Measurements from ENCODE around the gene HOXB8. TPM values are rescaled to one million over a fixed set of nuclear protein-coding genes. Genes with fewer than 3 reads are reported as not detected.

Gene HOXB8
- total and polyA plus RNA-seq, 2 donors (not counting 3 experiments of a cell fraction or from before 2014, with no cell fraction given), result 1.7 to 2.4 TPM

DNA sequence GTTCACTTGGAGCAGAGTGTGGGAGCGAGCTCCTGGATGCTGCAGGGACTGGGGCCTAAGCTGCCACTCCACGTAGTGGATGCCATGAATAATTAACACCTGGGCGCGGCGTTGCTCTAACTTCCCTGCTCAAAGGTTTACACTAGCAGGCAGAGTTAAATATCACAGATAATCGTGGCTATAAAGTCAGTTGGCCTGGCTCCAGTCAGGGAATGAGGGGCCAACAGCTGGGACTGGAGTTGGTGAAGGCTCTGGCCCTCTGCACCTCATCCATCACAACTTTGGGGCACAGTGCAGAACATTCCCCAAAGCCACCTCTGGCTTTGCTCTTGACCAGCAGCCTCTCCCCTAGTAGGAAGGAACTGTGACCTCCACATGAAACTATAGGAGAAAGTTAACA is 47.9 kb downstream of the HOXB8 start:
- H3K4me3 ChIP-seq (replicated peaks in 1 of 3; ENCODE audit: insufficient read depth in 1 of 3, low read depth in 1 of 3, low read length in 3 of 3), result no peak overlapping the region
- peak overlapping the region; percentile 2 for H3K27ac ChIP-seq (ENCODE audit: insufficient read depth, low read depth, low read length)
- peaks cover 92% of the 10 kb centered on the region for H3K79me2 ChIP-seq (ENCODE audit: control insufficient read depth, insufficient read depth, low read length)
- ChIA-PET POLR2A (interaction anchor here (0.7 to 1.6 kb wide), 3 partner anchors 10 to 20 kb away, joined by 3 to 8 read pairs (median 4); no protein-coding TSS in a partner anchor), CTCF (interaction anchor here (1.2 to 6.1 kb wide), 7 partner anchors 11 to 351 kb away, joined by 4 to 28 read pairs (median 5); no protein-coding TSS in a partner anchor)
- dilution Hi-C loops (cut with MboI; ENCODE audit: extremely low pct_ligation_motif_present, low sequenced_read_pairs), result no loop called here
- H3K27me3 ChIP-seq (ENCODE audit: control insufficient read depth in 2 of 2, insufficient read depth in 2 of 2, low read length in 2 of 2), result no peaks in the 10 kb centered on the region
- TF ChIP-seq EZH2 (IDR thresholded peaks at IDR 0.05; ENCODE audit: borderline replicate concordance, low read depth, low read length, severe bottlenecking), result no peak
- no TSS peak for BruUV-seq (replicated peaks)
- peak overlapping the region; percentile 80 for H3K4me2 ChIP-seq (ENCODE audit: insufficient read depth, low read length)
- no peaks in the 10 kb centered on the region for H3K9me1 ChIP-seq (replicated peaks; ENCODE audit: control insufficient read depth, extremely low read depth, insufficient read depth, low read length)
- peak; percentile 19 for DNase-seq (ENCODE audit: low read depth, low spot score)
- peaks cover 0 to 3% of the 10 kb centered on the region in 2 experiments for H3K36me3 ChIP-seq (ENCODE audit: control insufficient read depth in 2 of 2, extremely low read depth in 1 of 2, insufficient read depth in 2 of 2, low read length in 2 of 2)
- peaks cover 73% of the 10 kb centered on the region for H3K4me1 ChIP-seq (ENCODE audit: control insufficient read depth, extremely low read depth, insufficient read depth, low read length)
- H4K20me1 ChIP-seq (replicated peaks; ENCODE audit: control insufficient read depth, extremely low read depth, insufficient read depth, low read length), result no peaks in the 10 kb centered on the region
- no peak overlapping the region for H2AFZ ChIP-seq (ENCODE audit: low read depth, low read length)
- no peak overlapping the region for H3K9ac ChIP-seq (replicated peaks; ENCODE audit: extremely low read depth, insufficient read depth, low read length)
- no peaks in the 10 kb centered on the region for H3K9me3 ChIP-seq (replicated peaks; ENCODE audit: control insufficient read depth, insufficient read depth, low read length)
- FAIRE-seq, result no peak
- intact Hi-C loops (cut with micrococcal nuclease), result no loop called here

DNA sequence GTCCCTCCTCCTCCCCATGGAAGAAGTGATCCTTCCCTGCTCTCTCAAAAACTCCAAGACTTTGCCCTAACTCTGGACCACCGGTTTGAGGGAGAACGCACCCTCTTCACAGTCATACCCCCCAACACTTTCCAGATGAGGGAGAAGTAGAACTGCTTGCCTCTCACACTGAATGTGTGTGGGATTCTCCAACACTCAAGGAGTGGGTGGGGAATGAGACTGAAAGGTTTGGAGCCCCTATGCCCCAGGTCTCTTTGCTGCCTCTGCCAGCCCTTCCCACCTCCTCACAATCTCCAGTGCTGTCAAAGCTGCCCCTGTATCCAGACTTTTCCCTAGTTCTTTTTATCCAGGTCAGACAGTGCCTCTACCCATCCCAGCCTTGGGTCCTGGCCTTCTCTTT is 48.4 kb downstream of the HOXB8 start:
- H3K9ac ChIP-seq (replicated peaks; ENCODE audit: extremely low read depth, insufficient read depth, low read length), result no peak overlapping the region
- no peak overlapping the region for H3K4me2 ChIP-seq (ENCODE audit: insufficient read depth, low read length)
- H3K9me3 ChIP-seq (replicated peaks; ENCODE audit: control insufficient read depth, insufficient read depth, low read length), result no peaks in the 10 kb centered on the region
- no peak overlapping the region for H3K27ac ChIP-seq (ENCODE audit: insufficient read depth, low read depth, low read length)
- H3K4me3 ChIP-seq (replicated peaks in 1 of 3; ENCODE audit: insufficient read depth in 1 of 3, low read depth in 1 of 3, low read length in 3 of 3), result no peak overlapping the region
- peaks cover 0 to 3% of the 10 kb centered on the region in 2 experiments for H3K36me3 ChIP-seq (ENCODE audit: control insufficient read depth in 2 of 2, extremely low read depth in 1 of 2, insufficient read depth in 2 of 2, low read length in 2 of 2)
- H3K4me1 ChIP-seq (ENCODE audit: control insufficient read depth, extremely low read depth, insufficient read depth, low read length), result peaks cover 68% of the 10 kb centered on the region
- no peaks in the 10 kb centered on the region for H3K9me1 ChIP-seq (replicated peaks; ENCODE audit: control insufficient read depth, extremely low read depth, insufficient read depth, low read length)
- FAIRE-seq (no peak), DNase-seq (ENCODE audit: low read depth, low spot score) (no peak)
- dilution Hi-C loops (cut with MboI; ENCODE audit: extremely low pct_ligation_motif_present, low sequenced_read_pairs), result no loop called here
- no peaks in the 10 kb centered on the region for H3K27me3 ChIP-seq (ENCODE audit: control insufficient read depth in 2 of 2, insufficient read depth in 2 of 2, low read length in 2 of 2)
- H2AFZ ChIP-seq (ENCODE audit: low read depth, low read length), result no peak overlapping the region
- POLR2A ChIA-PET, result interaction anchor here (0.7 kb wide), 1 partner anchor 10 kb away, joined by 3 read pairs; no protein-coding TSS in a partner anchor
- TF ChIP-seq MYC (IDR thresholded peaks at IDR 0.05; ENCODE audit: low read depth, low read length), result no peak
- TF ChIP-seq POLR2A (IDR thresholded peaks at IDR 0.05; ENCODE audit: low read depth, low read length), result no peak
- TF ChIP-seq EZH2 (IDR thresholded peaks at IDR 0.05; ENCODE audit: borderline replicate concordance, low read depth, low read length, severe bottlenecking), result no peak
- no peak for TF ChIP-seq POLR2AphosphoS5 (IDR thresholded peaks at IDR 0.05; ENCODE audit: insufficient read depth, low read depth, low read length)
- no peak for TF ChIP-seq JUN (IDR thresholded peaks at IDR 0.05; ENCODE audit: borderline replicate concordance, insufficient read depth, insufficient read length, low read depth)
- TF ChIP-seq FOS (IDR thresholded peaks at IDR 0.05; ENCODE audit: borderline replicate concordance, insufficient read depth, low read length), result no peak
- TF ChIP-seq GATA2 (IDR thresholded peaks at IDR 0.05; ENCODE audit: insufficient read depth, insufficient read length, low read depth, low read length), result no peak
- TF ChIP-seq, protein P1, sequence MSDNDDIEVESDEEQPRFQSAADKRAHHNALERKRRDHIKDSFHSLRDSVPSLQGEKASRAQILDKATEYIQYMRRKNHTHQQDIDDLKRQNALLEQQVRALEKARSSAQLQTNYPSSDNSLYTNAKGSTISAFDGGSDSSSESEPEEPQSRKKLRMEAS (IDR thresholded peaks at IDR 0.05; ENCODE audit: insufficient read depth, insufficient read length), result no peak
- no peak for TF ChIP-seq CTCF (IDR thresholded peaks at IDR 0.05; ENCODE audit: extremely low read depth in 1 of 2, insufficient read depth in 1 of 2, low read depth in 1 of 2, low read length in 2 of 2)
- BruUV-seq (replicated peaks), result no TSS peak
- intact Hi-C loops (cut with micrococcal nuclease), result no loop called here
- peaks cover 92% of the 10 kb centered on the region for H3K79me2 ChIP-seq (ENCODE audit: control insufficient read depth, insufficient read depth, low read length)
- H4K20me1 ChIP-seq (replicated peaks; ENCODE audit: control insufficient read depth, extremely low read depth, insufficient read depth, low read length), result no peaks in the 10 kb centered on the region
- CTCF ChIA-PET, result interaction anchor here (1.5 to 6.1 kb wide), 4 partner anchors 10 to 351 kb away, joined by 5 to 28 read pairs (median 14); no protein-coding TSS in a partner anchor
